Measurements from ENCODE around the gene CDH4.

GRCh38 chr20:61292821-61293612 lies 41.0 kb downstream of the CDH4 start:
- no peak for TF ChIP-seq CTCF (conservative IDR thresholded peaks at IDR 0.05; ENCODE audit: low read length)
- TF ChIP-seq EZH2phosphoT487 (IDR thresholded peaks at IDR 0.05; ENCODE audit: borderline replicate concordance, low read depth, low read length): no peak

Measured in OCI-LY7 (cell line).